Mammary epithelial cell (primary cell): ENCODE measurements around the gene BOK.

Experiments
- CTCF ChIP-seq, 2 donors: IDR thresholded peaks in 1 of 2; conservative IDR thresholded peaks in 1 of 2; 2 replicates each; pipeline ENCODE4 v1.5.1; 2011 to 2012; ENCODE audit warnings: inconsistent platforms in 2 of 2, low read length in 2 of 2, mild to moderate bottlenecking in 2 of 2, control low read depth in 1 of 2, low read depth in 1 of 2; ENCODE audit not compliant: insufficient read depth in 1 of 2; ENCODE audit errors: extremely low read depth in 1 of 2
- EZH2 ChIP-seq: IDR thresholded peaks from 2 replicates; pipeline ENCODE4 v1.6.1; 2012; ENCODE audit warnings: low read length, inconsistent platforms, borderline replicate concordance

- TF ChIP-seq CTCF (conservative IDR thresholded peaks at IDR 0.05 in 1 of 2, IDR thresholded peaks at IDR 0.05 in 1 of 2; ENCODE audit: extremely low read depth in 1 of 2, insufficient read depth in 1 of 2, low read depth in 1 of 2, low read length in 2 of 2): no peak
- no peak for TF ChIP-seq EZH2
Observed at GRCh38 chr2:241598061-241598460, 39.5 kb downstream of the BOK start.
